ENCODE data around the gene SP140L. TPM values are rescaled to one million over a fixed set of nuclear protein-coding genes. Genes with fewer than 3 reads are reported as not detected.
A peak's percentile ranks its signal among the peaks of the same experiment; 100 is the strongest.

SP140L gene
- total RNA-seq, 1 experiment from 2014 or later, result 16.6 TPM

DNA sequence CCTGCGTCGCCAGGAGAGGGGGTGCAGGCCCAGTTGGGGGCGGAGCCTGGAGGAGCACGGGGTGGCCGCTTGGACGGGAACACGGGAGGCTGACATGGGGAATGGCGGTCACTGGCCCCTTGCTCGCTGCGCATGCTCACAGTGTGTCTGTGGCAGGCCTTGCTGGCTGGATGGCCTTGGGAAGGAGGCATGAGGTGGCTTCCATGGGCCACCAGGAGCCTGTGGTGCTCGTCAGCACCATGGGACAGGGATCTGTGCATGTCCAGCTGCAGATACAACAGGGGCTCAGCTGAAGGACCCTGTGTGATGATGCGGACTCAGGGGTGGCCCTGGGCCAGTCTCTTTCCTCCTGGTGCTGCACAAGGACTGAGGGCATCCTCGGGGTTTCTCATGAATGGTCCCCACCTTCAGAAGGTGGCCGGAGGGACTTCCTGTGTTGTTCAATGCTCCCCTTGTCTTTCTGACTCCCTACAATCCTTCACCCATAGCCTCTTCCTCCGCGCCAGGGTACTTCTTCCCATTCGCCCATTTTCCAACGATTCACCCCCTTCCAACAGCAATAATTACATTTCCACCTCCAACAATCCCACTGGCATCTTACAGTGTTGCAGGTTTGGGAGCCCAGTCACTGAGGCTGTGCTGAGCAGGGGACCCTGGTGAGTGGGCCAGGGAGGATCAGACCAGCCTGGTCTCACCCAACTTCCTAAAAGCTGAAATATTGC is 3.4 kb upstream of the SP140L start:
- Histone ChIP-seq H3K27ac (ENCODE audit: low read length) (no peak overlapping the region), H3K4me1 (ENCODE audit: control insufficient read depth, insufficient read depth, low read length) (peaks cover 9% of the 10 kb centered on the region; the same call in 1 of the 2 replicates), H3K4me3 (ENCODE audit: low read depth in 2 of 2, low read length in 2 of 2) (no peak overlapping the region), H3K27me3 (ENCODE audit: control insufficient read depth, insufficient read depth, low read length) (no peaks in the 10 kb centered on the region), H3K9me3 (ENCODE audit: control insufficient read depth, insufficient read depth, low read depth, low read length) (0 out of 2 replicates have a peak, but pooled peaks cover 4% of the 10 kb centered on the region), H3K36me3 (ENCODE audit: control insufficient read depth, insufficient read depth, low read length) (no peaks in the 10 kb centered on the region; the same call in 1 of the 2 replicates)
- ATAC-seq (no peak), DNase-seq (ENCODE audit: low read depth, low spot score) (no peak)
- CTCF ChIA-PET, result no interaction called here
- intact Hi-C loops (cut with micrococcal nuclease; ENCODE audit: unreplicated experiment) (no loop called here), in situ Hi-C loops (cut with HindIII; ENCODE audit: low pct_unique_long_range_greater_than_20kb, low sequenced_read_pairs) (no loop called here)
- POLR2A ChIA-PET, result no interaction called here
- TF ChIP-seq TCF7L2 (IDR thresholded peaks at IDR 0.05; ENCODE audit: low read depth, low read length) (no peak), POLR2AphosphoS5 (IDR thresholded peaks at IDR 0.05; ENCODE audit: low read depth, low read length) (no peak)
- TF ChIP-seq, protein P1, sequence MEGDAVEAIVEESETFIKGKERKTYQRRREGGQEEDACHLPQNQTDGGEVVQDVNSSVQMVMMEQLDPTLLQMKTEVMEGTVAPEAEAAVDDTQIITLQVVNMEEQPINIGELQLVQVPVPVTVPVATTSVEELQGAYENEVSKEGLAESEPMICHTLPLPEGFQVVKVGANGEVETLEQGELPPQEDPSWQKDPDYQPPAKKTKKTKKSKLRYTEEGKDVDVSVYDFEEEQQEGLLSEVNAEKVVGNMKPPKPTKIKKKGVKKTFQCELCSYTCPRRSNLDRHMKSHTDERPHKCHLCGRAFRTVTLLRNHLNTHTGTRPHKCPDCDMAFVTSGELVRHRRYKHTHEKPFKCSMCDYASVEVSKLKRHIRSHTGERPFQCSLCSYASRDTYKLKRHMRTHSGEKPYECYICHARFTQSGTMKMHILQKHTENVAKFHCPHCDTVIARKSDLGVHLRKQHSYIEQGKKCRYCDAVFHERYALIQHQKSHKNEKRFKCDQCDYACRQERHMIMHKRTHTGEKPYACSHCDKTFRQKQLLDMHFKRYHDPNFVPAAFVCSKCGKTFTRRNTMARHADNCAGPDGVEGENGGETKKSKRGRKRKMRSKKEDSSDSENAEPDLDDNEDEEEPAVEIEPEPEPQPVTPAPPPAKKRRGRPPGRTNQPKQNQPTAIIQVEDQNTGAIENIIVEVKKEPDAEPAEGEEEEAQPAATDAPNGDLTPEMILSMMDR (IDR thresholded peaks at IDR 0.05), result peak; percentile 31
- BruUV-seq (replicated peaks), result no TSS peak

DNA sequence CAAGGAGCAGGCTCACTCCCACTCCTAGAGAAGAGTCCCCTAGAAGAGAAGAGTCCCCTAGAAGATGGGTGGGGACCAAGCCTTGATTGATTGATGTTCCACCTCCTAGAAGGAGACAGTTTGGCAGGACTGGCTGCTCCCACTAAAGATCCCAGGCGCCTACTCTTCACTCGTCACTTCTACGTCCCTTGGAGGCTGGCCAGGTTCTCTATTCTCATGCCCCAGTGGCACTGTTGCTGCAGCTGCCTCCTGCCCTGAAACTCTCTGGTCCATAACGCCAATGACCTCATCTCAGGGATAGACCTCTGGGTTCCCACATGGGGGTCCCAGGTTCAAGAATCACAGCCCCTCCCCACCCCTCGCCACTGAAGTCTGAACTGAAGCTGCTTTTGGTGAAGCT is 2.5 kb upstream of the SP140L start:
- CTCF ChIA-PET, result no interaction called here
- ATAC-seq, result no peak

More for the DNA sequence above, 2.5 kb upstream of the SP140L start:
- Histone ChIP-seq H3K36me3 (ENCODE audit: control insufficient read depth, insufficient read depth, low read length) (no peaks in the 10 kb centered on the region; the same call in 1 of the 2 replicates), H3K27me3 (ENCODE audit: control insufficient read depth, insufficient read depth, low read length) (no peaks in the 10 kb centered on the region), H3K9me3 (ENCODE audit: control insufficient read depth, insufficient read depth, low read depth, low read length) (0 out of 2 replicates have a peak, but pooled peaks cover 4% of the 10 kb centered on the region), H3K4me1 (ENCODE audit: control insufficient read depth, insufficient read depth, low read length) (peaks cover 11% of the 10 kb centered on the region; the same call in 1 of the 2 replicates), H3K4me3 (ENCODE audit: low read depth in 2 of 2, low read length in 2 of 2) (no peak overlapping the region), H3K27ac (ENCODE audit: low read length) (no peak overlapping the region)
- in situ Hi-C loops (cut with HindIII; ENCODE audit: low pct_unique_long_range_greater_than_20kb, low sequenced_read_pairs), result no loop called here
- POLR2A ChIA-PET, result no interaction called here
- no peak for DNase-seq (ENCODE audit: low read depth, low spot score)
- no TSS peak for BruUV-seq (replicated peaks)
- intact Hi-C loops (cut with micrococcal nuclease; ENCODE audit: unreplicated experiment), result no loop called here
- TF ChIP-seq, protein P2, sequence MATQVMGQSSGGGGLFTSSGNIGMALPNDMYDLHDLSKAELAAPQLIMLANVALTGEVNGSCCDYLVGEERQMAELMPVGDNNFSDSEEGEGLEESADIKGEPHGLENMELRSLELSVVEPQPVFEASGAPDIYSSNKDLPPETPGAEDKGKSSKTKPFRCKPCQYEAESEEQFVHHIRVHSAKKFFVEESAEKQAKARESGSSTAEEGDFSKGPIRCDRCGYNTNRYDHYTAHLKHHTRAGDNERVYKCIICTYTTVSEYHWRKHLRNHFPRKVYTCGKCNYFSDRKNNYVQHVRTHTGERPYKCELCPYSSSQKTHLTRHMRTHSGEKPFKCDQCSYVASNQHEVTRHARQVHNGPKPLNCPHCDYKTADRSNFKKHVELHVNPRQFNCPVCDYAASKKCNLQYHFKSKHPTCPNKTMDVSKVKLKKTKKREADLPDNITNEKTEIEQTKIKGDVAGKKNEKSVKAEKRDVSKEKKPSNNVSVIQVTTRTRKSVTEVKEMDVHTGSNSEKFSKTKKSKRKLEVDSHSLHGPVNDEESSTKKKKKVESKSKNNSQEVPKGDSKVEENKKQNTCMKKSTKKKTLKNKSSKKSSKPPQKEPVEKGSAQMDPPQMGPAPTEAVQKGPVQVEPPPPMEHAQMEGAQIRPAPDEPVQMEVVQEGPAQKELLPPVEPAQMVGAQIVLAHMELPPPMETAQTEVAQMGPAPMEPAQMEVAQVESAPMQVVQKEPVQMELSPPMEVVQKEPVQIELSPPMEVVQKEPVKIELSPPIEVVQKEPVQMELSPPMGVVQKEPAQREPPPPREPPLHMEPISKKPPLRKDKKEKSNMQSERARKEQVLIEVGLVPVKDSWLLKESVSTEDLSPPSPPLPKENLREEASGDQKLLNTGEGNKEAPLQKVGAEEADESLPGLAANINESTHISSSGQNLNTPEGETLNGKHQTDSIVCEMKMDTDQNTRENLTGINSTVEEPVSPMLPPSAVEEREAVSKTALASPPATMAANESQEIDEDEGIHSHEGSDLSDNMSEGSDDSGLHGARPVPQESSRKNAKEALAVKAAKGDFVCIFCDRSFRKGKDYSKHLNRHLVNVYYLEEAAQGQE (IDR thresholded peaks at IDR 0.05; ENCODE audit: insufficient read depth in 1 of 2, low read depth in 2 of 2, low read length in 1 of 2), result no peak
- no peak for TF ChIP-seq TCF7L2 (IDR thresholded peaks at IDR 0.05; ENCODE audit: low read depth, low read length)
- TF ChIP-seq, protein P1 (IDR thresholded peaks at IDR 0.05), result no peak
- TF ChIP-seq SIN3A (IDR thresholded peaks at IDR 0.05; ENCODE audit: borderline replicate concordance, insufficient read depth, low read depth, low read length), result no peak
- TF ChIP-seq POLR2AphosphoS5 (IDR thresholded peaks at IDR 0.05; ENCODE audit: low read depth, low read length), result no peak
